Measurements from ENCODE around the gene AGPAT2.

The AGPAT2 gene

GRCh38 chr9:136659861-136660784 is 27.1 kb downstream of the AGPAT2 start:
- DNase-seq: no peak

- DNase-seq: no peak
These were observed 28.3 kb downstream of the AGPAT2 start for GRCh38 chr9:136658849-136659535.

GRCh38 chr9:136657974-136658848 is 29.0 kb downstream of the AGPAT2 start:
- DNase-seq: no peak

DNA sequence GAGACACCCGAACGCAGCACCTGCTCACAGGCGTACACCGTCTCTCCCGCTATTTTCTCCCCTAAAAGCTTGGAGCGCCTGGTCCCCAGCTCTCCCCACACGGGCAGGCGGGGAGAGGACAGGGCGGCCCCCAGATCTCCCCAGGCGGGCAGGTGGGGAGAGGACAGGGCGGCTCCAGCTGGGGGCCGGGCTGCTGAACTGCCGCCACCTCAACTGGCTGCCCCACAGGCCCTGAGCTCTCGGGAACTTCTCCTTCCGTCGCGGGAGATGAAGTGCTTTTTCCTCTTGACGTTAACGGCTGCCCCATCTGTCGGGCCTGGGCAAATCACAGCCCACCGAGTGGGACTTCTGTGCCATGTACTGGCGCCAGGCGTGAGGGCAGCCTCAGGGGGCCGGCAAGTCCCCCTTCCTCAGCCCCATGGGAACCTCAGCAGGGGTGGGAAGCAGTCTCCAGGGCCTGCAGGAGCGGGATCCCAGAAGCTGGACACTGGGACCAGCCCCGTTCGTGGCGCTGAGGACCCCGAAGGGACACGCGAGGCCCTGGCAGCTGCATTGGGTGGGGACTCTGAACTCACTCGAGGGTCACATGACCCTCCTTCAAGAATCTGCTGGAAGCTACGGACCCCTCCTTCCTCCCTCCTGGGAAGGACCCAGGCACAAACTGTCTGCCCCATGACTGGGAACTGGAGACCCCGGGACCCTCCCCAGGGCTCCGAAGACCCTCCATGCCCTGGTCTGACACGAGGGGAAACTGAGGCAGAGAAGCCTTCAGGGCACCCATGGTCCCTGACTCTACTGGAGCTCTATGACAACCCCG is 30.3 kb downstream of the AGPAT2 start:
- DNase-seq: peak; percentile 38

DNA sequence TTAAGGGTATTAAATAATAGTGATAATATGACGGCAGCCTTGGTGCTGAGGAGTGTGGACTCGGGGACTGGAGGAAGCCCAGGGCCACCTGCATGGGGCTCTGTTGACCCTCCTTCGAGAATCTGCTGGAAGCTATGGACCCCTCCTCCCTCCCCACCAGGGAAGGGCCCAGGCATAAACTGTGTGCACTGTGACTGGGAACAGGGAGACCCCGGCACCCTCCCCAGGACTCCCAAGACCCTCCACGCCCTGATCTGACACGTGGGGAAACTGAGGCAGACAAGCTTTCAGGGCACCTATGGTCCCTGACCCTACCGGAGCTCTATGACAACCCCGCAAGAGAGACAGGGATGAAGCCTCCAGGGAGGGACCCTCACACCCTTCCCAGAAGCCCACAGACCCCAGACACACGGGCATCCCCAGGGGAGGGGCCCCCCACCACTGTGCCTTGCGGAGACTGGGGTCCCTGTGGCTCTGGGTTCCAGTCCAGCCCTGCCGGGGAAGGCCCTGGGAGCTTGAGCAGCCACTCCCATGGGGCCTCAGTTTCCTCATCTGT is 31.0 kb downstream of the AGPAT2 start:
- DNase-seq: peak; percentile 32

- peak; percentile 60 for DNase-seq
These were observed 31.6 kb downstream of the AGPAT2 start for GRCh38 chr9:136655536-136656182.

- no peak for DNase-seq
These were observed 32.3 kb downstream of the AGPAT2 start for GRCh38 chr9:136654820-136655535.

DNA sequence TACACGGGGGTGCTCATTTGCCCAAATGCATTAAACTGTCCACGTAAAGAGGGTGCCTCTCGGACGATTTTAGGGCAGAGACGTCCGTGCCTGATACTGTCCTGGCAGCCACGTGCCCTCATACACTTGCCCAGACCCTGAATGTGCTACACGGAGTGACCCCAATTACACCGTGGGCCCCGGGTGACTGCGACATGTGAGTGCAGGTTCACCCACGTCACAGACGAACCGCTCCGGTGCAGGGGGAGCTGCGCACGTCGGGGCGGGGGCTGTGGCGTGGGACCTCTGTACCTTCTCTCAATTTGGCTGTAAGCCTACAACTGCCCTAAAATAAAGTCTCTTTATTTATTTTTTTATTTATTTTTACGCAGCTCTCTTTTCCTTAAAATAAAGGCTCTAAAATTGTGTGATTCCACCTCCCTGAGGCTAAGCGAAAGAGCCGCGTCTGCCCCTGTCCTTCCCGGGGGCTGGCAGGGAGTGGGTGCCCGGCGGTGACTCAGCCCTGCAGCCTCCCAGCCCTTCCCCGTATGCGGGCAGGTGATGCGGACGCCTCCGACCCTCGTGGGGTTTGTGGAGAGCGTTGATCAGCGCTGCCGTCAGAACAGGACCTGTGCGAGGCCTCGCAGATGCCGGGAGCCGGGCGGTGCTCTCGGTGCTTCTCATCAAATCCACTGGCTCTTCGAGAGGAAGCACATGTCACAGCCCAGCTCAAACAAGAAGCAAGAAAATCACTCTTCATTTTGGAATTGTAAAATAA is 33.8 kb downstream of the AGPAT2 start:
- no peak for DNase-seq

DNA sequence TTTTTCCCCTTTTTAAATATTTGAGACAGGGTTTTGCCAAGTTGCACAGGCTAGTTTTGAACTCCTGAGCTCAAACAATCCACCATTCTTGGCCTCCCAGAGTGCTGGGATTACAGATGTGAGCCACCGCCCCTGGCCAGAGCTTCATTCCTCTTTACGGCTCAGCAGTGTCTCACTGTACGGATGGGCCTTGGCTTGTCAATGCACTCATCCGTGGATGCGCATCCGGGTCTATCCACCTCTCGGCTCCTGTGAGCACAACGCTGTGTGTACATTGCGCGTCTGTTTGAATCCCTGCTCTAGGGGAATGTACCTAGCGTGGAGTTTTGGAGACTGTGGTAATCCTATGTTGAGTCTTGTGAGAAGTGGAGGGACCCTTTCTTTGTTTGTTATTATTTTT is 35.4 kb downstream of the AGPAT2 start:
- DNase-seq: no peak

DNA sequence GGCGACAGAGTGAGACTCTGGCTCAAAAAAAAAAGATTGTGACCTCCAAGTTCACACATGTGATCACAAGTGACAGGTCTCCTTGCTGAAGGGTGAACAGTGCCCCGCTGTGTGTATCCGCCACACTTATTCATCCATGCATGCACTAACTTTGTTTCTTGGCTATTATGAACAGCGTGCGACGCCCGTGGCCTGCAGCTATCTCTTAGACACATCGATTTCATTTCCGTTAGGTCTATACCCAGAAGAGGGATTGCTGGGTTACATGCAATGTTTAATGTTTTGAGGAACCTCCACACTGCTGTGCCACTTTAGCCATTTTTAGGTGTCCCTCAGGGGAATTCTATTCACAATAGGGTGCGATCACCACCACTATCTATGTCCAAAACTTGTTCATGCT is 36.6 kb downstream of the AGPAT2 start:
- no peak for DNase-seq

DNA sequence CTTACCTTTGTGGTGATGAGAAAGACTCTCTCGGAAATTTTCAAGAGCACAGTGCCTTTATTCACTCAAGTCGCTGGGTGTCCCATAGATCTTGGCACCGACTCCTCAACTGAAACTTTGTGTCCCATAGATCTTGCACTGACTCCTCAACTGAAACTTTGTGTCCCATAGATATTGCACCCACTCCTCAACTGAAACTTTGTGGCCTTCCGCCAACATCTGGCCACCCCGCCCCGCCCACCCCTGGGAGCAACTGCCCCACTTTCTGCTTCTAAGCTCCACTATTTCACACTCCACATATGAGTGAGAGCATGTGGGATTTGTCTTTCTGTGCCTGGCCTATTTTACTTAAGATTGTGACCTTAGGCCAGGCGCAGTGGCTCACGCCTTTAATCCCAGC is 37.2 kb downstream of the AGPAT2 start:
- DNase-seq: no peak

DNA sequence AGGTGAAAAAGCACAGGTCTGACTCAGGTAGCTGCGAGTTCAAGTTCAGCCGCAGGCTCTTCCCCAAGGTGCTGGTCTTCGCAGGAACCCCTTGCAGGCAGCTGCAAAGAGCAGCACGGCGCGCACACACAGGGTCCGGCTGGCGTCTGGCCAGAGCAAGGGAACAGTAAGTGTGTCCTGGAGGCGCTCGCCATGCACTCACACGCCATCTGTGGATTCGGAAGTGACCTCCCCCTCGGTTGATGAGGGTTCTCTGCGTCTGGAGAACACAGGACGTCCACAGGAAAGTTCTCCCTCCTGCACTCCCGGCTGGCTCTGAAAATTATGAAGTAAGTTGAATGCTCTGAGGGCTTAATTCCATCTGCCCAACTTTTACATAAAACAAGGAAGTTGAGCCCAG is 38.5 kb downstream of the AGPAT2 start:
- peak; percentile 53 for DNase-seq

DNA sequence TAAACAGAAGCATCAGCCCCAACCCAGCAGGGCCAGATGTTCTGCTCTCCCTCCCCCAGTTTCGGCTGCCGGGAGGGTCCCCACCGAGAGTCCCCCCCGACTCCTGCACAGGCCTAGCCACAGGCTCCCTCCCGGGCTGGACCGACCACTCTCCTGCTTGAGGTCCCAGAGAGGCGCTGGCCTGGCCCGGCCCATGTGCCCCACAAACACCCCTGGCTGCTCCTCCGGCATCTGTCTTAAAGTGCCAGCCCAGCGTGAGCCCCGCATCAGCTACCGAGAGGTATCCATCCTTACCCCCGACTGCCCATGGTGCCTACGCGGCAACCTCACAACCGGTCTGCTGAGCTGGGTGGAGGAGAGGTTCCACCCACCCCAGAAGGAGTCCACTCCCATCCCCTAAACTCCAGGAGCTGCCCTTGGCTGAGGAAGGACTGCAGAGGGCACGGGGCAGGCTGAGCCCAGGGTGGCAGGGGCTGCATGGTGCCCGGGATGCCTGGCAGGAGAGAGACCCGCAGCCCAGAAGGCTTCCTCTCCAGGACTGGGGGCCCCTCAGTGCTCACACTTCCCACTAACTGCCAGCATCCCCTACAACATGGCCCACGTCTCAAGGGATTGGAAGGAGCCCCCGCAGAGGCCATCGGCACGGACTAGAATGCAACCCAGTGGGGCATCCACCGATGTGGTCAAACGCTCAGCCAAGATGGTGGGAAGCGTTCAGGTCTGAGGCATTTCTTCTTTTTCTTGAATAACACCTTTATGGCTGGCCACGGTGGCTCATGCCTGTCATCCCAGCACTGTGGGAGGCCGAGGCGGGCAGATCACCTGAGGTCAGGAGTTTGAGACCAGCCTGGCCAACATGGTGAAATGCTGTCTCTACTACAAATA is 40.2 kb downstream of the AGPAT2 start:
- peak; percentile 34 for DNase-seq

DNA sequence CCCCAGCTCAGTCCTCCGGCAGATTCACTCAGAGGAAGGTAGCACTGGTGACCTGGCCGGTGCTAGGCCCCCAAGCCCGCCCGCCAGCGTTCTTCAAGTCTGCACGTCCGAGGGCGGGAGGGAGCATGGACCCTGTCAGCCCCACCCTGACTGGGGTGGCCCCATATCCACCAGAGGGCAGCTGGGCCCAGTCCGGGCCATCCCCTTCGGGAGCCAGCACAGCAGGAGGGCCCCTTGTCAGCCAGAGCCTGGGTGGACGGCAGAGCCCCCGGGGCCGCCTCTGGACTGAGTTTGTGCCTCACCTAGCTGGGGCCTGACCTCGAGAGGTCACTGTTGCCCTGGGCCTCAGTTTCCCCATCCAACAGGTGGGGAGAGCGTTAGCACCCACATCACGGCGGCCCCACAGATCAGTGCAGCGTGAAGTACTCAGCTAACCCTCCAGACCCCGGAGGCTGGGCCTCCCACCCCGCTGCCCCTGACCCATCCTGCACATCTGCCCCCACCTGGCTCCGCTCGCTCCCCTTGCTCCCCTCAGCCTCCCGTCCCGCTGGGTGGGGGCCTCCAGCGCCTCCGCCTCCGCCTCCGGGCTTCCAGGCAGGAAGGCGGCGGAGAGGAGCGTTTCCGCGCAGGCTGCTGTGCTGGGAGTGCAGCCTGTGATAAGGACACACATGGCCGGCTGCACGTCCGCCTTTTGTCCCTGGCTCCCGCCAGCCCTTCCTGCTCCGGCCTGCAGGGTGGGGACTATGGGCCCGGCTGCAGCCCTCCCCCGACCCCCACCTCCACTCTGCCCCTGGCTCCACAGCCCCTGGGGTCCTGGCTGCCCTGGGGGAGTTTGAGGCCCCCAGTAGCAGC is 41.1 kb downstream of the AGPAT2 start:
- peak; percentile 76 for DNase-seq

- DNase-seq: peak; percentile 32
These were observed 41.8 kb downstream of the AGPAT2 start for GRCh38 chr9:136645352-136645902.

- DNase-seq: peak; percentile 66
These were observed 42.5 kb downstream of the AGPAT2 start for GRCh38 chr9:136644593-136645351.

DNA sequence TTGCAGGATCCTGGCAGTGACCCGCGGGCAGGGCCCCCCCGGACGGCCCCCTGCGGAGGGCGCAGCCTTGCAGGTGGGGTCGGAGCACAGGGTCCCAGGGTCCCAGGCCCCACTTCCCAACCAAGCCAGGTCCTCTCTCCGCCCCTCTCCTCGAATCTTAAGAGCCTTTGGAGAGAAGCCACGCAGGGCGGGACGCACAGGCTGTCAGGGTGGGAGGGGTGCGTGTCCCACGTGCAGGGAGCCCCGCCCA is 43.0 kb downstream of the AGPAT2 start:
- DNase-seq: peak; percentile 84

Data from left hindlimb (tissue), 1 donor.